DMS79 treated with DMSO at 0.1 percent for 48 hours (cell line): Measurements from ENCODE around the gene C1orf198.
A peak's percentile ranks its signal among the peaks of the same experiment; 100 is the strongest.

Experiments
- DNase-seq: peaks from one replicate; lab custom pipeline; 2025; lab: John Stamatoyannopoulos, UW

C1orf198 gene

GRCh38 chr1:230832476-230832875, 35.8 kb downstream of the C1orf198 start:
- no peak for DNase-seq

- no peak for DNase-seq
Measured at GRCh38 chr1:230831771-230832170, 36.5 kb downstream of the C1orf198 start.

- no peak for DNase-seq
Measured at GRCh38 chr1:230828421-230828820, 39.9 kb downstream of the C1orf198 start.

DNA sequence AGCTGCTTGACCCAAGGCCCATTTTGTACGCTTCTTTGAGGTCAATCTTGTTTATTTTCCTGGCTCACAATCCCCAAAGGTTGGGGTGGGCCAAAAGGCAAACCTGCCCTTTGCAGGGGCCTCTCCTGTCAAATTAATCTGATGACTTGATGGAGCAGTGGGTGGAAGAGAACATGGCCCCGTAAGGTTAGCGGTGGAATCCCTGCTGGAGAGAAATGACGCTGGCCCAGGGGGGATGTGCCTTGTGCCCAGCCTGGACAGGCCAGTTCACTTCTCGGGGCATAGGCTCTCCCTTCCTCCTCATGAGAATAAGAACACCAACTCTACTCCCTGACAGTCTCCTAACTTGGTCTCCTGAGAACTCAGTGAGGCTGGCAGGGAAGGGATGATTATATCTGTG, 40.5 kb downstream of the C1orf198 start:
- no peak for DNase-seq

DNA sequence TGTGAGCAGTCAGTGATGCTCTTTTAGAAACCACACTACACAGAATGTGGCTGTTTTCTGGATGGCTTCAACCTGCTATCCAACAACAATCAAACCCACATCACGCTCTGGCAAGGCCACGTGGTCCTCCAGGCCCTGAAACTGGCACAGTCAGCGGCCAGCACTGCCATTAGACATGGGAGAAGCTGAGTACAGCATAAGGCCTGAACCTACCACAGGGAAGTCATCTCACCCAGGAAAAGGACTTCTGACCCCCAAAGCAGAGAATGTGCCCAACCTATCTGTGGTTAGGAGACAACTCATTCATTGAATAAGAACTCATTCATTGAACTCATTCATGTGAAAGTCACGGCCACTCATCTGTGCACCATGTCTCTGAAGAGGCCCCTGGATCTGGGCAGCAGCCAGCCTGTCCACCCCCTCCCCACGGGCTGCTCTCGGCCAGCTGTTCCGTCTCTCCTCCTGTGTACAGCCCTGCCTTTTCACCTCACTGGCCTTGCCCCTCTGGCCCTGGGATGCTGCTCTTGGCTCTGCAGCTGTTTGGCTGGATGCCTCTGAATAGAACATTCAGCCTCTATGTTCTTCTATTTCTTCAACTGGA, 41.1 kb downstream of the C1orf198 start:
- DNase-seq, result peak; percentile 72

GRCh38 chr1:230826166-230826875, 42.0 kb downstream of the C1orf198 start:
- DNase-seq, result no peak

- no peak for DNase-seq
Measured at GRCh38 chr1:230825761-230826160, 42.6 kb downstream of the C1orf198 start.

DNA sequence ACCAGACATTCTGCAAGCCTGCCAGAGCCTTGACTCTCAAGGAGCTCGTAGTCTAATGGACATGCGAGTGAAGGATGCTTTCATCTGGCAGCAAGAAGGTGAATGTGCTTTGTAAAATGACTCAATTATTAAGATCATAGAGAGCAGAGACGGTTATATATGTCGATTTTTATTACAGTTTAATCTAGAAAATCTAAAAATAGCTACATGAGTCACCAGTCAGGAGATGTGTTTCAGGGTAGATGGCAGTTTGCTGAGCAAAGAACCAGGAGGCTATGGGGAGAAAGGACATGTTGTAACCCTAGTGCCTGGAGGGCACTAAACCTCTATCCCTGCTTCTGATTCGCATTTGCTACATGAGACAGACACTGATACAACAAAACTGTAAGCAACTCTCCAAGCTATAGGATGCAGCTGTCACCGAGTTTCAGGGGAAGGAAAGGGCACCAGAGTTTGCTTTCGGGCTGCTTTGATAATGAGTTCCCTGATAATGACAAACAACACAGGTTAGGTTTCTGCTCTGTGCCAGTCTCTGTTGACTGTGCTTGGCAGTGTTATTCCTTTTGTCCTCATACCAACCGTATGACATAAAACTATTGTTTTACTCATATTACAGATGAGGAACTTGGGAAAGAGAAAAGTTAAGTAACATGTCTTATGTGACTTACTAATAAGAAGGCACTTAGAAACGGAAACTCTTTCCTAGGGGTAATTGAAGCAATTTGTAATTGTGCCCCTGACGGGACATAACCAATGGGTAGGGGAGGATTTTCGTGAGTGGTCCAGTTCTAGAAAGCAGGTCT, 43.2 kb downstream of the C1orf198 start:
- DNase-seq, result peak; percentile 51

- DNase-seq, result no peak
Measured at GRCh38 chr1:230824551-230824918, 43.8 kb downstream of the C1orf198 start.

- DNase-seq, result no peak
Measured at GRCh38 chr1:230823931-230824381, 44.4 kb downstream of the C1orf198 start.

DNA sequence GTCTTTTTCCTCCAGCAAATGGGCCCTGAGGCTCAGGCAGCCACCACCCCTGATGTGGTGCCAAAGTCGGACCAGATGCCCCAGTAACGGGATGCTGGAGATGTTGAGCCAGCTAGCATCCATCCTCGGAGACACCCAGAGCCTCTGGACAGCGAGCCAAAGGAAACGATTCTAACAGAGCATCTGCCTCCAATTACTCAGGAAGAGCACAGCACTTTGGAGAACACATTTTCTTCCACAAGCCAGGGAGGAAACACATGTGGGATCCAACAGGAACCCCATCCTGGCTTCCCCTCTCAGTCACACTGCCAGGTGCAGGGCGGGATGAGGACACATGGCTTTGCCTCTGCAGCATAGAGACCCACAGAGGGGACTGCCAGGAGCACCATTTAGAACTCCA, 44.9 kb downstream of the C1orf198 start:
- DNase-seq, result no peak

GRCh38 chr1:230822092-230822581, 46.2 kb downstream of the C1orf198 start:
- DNase-seq, result no peak

GRCh38 chr1:230821346-230821745, 47.0 kb downstream of the C1orf198 start:
- DNase-seq, result no peak

GRCh38 chr1:230820568-230820967, 47.8 kb downstream of the C1orf198 start:
- DNase-seq, result no peak

DNA sequence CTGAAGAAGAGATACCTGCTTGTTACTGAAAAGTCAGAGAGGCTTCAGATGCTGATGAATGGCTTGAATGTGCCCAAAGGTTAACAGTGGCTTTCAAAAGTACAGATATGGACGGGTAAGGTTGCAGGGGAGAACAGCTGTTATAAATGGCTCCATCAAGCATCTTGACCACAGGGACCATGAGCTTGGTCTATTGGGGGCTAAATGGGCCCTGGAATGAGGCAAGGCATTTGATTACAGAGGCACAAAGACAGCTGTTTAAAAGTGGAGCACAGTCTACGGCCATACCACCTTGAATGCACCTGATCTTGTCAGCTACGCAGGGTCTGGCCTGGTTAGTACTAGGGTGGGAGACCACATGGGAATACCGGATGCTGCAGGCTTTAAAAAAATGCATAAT, 48.3 kb downstream of the C1orf198 start:
- DNase-seq, result no peak

DNA sequence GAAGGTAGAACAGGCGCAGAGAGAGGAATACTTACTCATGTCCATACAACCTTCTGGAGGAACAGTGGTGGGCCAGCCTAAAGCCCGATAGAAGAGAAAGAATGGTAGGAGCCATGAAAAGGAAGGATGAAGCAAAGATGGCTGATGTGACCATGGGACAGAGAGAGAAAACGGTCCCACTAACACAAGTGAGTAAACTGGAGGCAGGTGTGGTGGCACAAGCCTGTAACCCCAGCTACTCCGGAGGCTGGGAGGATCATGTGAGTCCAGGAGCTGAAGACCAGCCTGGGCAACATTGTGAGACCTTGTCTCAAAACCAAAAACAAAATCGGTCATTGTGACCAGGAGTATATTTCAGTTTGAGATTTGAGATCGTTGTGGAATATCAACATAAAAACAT, 49.4 kb downstream of the C1orf198 start:
- DNase-seq, result no peak

- DNase-seq, result no peak
Measured at GRCh38 chr1:230818367-230818766, 50.0 kb downstream of the C1orf198 start.

- no peak for DNase-seq
Measured at GRCh38 chr1:230816018-230816417, 52.3 kb downstream of the C1orf198 start.

- DNase-seq, result no peak
Measured at GRCh38 chr1:230814949-230815692, 53.2 kb downstream of the C1orf198 start.

GRCh38 chr1:230812568-230812967, 55.8 kb downstream of the C1orf198 start:
- no peak for DNase-seq

GRCh38 chr1:230809256-230809990, 58.9 kb downstream of the C1orf198 start:
- DNase-seq, result no peak
